HepG2 (cell line): ENCODE measurements around the gene ERLEC1. TPM values are rescaled to one million over a fixed set of nuclear protein-coding genes. Genes with fewer than 3 reads are reported as not detected.

Experiments
- GATA4 ChIP-seq: sonication (generic); IDR thresholded peaks from 2 replicates; pipeline ENCODE4 v1.6.1; 2016; ENCODE audit warnings: antibody characterized with exemption, low read depth, borderline replicate concordance
- GTF3A ChIP-seq: sonication (generic); formaldehyde crosslinking; conservative IDR thresholded peaks from 2 replicates; pipeline ENCODE4 v1.4.0; 2020; ENCODE audit warnings: mild to moderate bottlenecking, missing genetic modification reagents
- MAFK ChIP-seq, 2 experiments: IDR thresholded peaks in 1 of 2; conservative IDR thresholded peaks in 1 of 2; 2 replicates each; pipeline ENCODE4 v1.6.1; 2011; ENCODE audit warnings: improper control_type of control experiment in 2 of 2, low read length in 2 of 2
- NAIF1 ChIP-seq: sonication (generic); formaldehyde crosslinking; IDR thresholded peaks from 2 replicates; pipeline ENCODE4 v1.5.0; 2020; ENCODE audit warnings: mild to moderate bottlenecking, missing genetic modification reagents, borderline replicate concordance
- NCOR1 ChIP-seq: fragments of 200-600 bp; sonication (generic); IDR thresholded peaks from 2 replicates; pipeline ENCODE4 v1.7.0; 2017; ENCODE audit warnings: antibody characterized with exemption, low read length, borderline replicate concordance
- NR2F2 ChIP-seq: IDR thresholded peaks from 2 replicates; pipeline ENCODE4 v1.6.1; 2012; ENCODE audit warnings: low read depth, inconsistent platforms, borderline replicate concordance
- YEATS2 ChIP-seq: sonication (generic); formaldehyde crosslinking; IDR thresholded peaks from 2 replicates; pipeline ENCODE4 v1.4.0; 2020; ENCODE audit warnings: missing genetic modification reagents, borderline replicate concordance
- ZBTB4 ChIP-seq: sonication (generic); formaldehyde crosslinking; IDR thresholded peaks from 2 replicates; pipeline ENCODE4 v1.4.0; 2020; ENCODE audit warnings: missing genetic modification reagents, mild to moderate bottlenecking, borderline replicate concordance
- ZNF142 ChIP-seq: sonication (generic); formaldehyde crosslinking; IDR thresholded peaks from 2 replicates; pipeline ENCODE4 v1.4.0; 2020; ENCODE audit warnings: missing genetic modification reagents
- ZNF20 ChIP-seq: sonication (generic); formaldehyde crosslinking; IDR thresholded peaks from 2 replicates; pipeline ENCODE4 v1.4.0; 2020; ENCODE audit warnings: mild to moderate bottlenecking, moderate library complexity, missing genetic modification reagents
- ZNF251 ChIP-seq: sonication (generic); formaldehyde crosslinking; IDR thresholded peaks from 2 replicates; pipeline ENCODE4 v1.9.0; 2021; ENCODE audit warnings: mild to moderate bottlenecking, missing genetic modification reagents
- ZNF274 ChIP-seq: sonication (generic); formaldehyde crosslinking; IDR thresholded peaks from 2 replicates; pipeline ENCODE4 v1.5.1; 2020; ENCODE audit warnings: mild to moderate bottlenecking, missing genetic modification reagents
- ZNF354B ChIP-seq: sonication (generic); formaldehyde crosslinking; IDR thresholded peaks from 2 replicates; pipeline ENCODE4 v1.8.0; 2022; ENCODE audit warnings: mild to moderate bottlenecking, missing genetic modification reagents
- ZNF564 ChIP-seq: sonication (generic); formaldehyde crosslinking; IDR thresholded peaks from 2 replicates; pipeline ENCODE4 v1.8.1; 2023; ENCODE audit warnings: mild to moderate bottlenecking, missing genetic modification reagents
- polyA plus RNA-seq, 8 experiments: library from polyadenylated mRNA; depleted of rRNA in 3 of 8; stranded (reverse) in 7 of 8; unstranded in 1 of 8; fragments of >200 nt; fragmentation: Illumina TruSeq in 4 of 8; extraction: Trizol in 4 of 8; gene quantifications; 2 replicates each; pipeline versions ENCODE4 v1.2.1 to v1.2.3, GENCODE V29; 2011 to 2016; ENCODE audit warnings: low read depth in 4 of 8, missing spikeins in 1 of 8, mixed read lengths in 1 of 8; ENCODE audit not compliant: insufficient read depth in 1 of 8
- total RNA-seq, 5 experiments: library from RNA; depleted of rRNA; stranded (reverse); fragments of >200 nt; fragmentation: Illumina TruSeq; extraction: Trizol; gene quantifications; 2 replicates each; pipeline ENCODE4 v1.2.3, GENCODE V29; 2016; ENCODE audit warnings: low read depth in 1 of 5
- TF ChIP-seq, protein P1 (sequence below): sonication (generic); formaldehyde crosslinking; conservative IDR thresholded peaks from 2 replicates; pipeline ENCODE4 v1.8.0; 2022; ENCODE audit warnings: low read depth, missing genetic modification reagents
- TF ChIP-seq, protein P2 (sequence below): sonication (generic); formaldehyde crosslinking; IDR thresholded peaks from 2 replicates; pipeline ENCODE4 v1.4.0; 2020; ENCODE audit warnings: low read depth, mild to moderate bottlenecking, missing genetic modification reagents

The ERLEC1 gene
- total and polyA plus RNA-seq, 2 of the 13 experiments (the other 11 are each of a cell fraction or from before 2014, with no cell fraction given), result 87.3 to 88.4 TPM

- TF ChIP-seq ZBTB4 (CRISPR knock-in tag) (0 out of 2 replicates have a peak, but pooled peaks have one; percentile 21), NCOR1 (peak; percentile 36; the same call in 1 of the 2 replicates), YEATS2 (CRISPR knock-in tag) (peak; percentile 80; the same call in 1 of the 2 replicates), MAFK (conservative IDR thresholded peaks at IDR 0.05 in 1 of 2, IDR thresholded peaks at IDR 0.05 in 1 of 2; ENCODE audit: low read length in 2 of 2) (no peak), ZNF354B (CRISPR knock-in tag) (no peak), GTF3A (CRISPR knock-in tag) (no peak), NR2F2 (peak; percentile 35; the same call in 1 of the 2 replicates), ZNF251 (CRISPR knock-in tag) (no peak), ZNF564 (no peak), ZNF20 (CRISPR knock-in tag) (no peak), NAIF1 (CRISPR knock-in tag) (no peak), ZNF274 (CRISPR knock-in tag) (peak; percentile 71; the same call in 1 of the 2 replicates), GATA4 (no peak), ZNF142 (no peak)
- TF ChIP-seq, protein P1, sequence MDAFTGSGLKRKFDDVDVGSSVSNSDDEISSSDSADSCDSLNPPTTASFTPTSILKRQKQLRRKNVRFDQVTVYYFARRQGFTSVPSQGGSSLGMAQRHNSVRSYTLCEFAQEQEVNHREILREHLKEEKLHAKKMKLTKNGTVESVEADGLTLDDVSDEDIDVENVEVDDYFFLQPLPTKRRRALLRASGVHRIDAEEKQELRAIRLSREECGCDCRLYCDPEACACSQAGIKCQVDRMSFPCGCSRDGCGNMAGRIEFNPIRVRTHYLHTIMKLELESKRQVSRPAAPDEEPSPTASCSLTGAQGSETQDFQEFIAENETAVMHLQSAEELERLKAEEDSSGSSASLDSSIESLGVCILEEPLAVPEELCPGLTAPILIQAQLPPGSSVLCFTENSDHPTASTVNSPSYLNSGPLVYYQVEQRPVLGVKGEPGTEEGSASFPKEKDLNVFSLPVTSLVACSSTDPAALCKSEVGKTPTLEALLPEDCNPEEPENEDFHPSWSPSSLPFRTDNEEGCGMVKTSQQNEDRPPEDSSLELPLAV (CRISPR knock-in tag), result no peak
- TF ChIP-seq, protein P2, sequence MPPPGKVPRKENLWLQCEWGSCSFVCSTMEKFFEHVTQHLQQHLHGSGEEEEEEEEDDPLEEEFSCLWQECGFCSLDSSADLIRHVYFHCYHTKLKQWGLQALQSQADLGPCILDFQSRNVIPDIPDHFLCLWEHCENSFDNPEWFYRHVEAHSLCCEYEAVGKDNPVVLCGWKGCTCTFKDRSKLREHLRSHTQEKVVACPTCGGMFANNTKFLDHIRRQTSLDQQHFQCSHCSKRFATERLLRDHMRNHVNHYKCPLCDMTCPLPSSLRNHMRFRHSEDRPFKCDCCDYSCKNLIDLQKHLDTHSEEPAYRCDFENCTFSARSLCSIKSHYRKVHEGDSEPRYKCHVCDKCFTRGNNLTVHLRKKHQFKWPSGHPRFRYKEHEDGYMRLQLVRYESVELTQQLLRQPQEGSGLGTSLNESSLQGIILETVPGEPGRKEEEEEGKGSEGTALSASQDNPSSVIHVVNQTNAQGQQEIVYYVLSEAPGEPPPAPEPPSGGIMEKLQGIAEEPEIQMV (CRISPR knock-in tag), result no peak
These were observed 19.2 kb upstream of the ERLEC1 start, which contains the start of gene CHAC2 (continued) for GRCh38 chr2:53767405-53768241.
